H9 (cell line): Measurements from ENCODE around the gene SYVN1. TPM values are rescaled to one million over a fixed set of nuclear protein-coding genes. Genes with fewer than 3 reads are reported as not detected.

Experiments
- DNase-seq: peaks from one replicate; pipeline ENCODE4 v3.0.0-alpha.2; 2017
- H2AFZ ChIP-seq: one replicate; pipeline ENCODE4 v1.6.1; 2013; ENCODE audit warnings: mild to moderate bottlenecking, low read length, control low read depth, moderate library complexity
- H2AK5ac ChIP-seq: 2 replicates; pipeline ENCODE4 v1.6.1; 2013; ENCODE audit warnings: low read length, control low read depth, mixed read lengths; ENCODE audit not compliant: insufficient read length
- H2BK120ac ChIP-seq: one replicate; pipeline ENCODE4 v1.6.1; 2013; ENCODE audit warnings: low read depth, mild to moderate bottlenecking, low read length, control low read depth, inconsistent platforms; ENCODE audit not compliant: poor library complexity, severe bottlenecking
- H2BK12ac ChIP-seq: 2 replicates; pipeline ENCODE4 v1.6.1; 2013; ENCODE audit warnings: low read length, control low read depth, mixed read lengths, low read depth; ENCODE audit not compliant: insufficient read length
- H2BK15ac ChIP-seq: 2 replicates; pipeline ENCODE4 v1.6.1; 2013; ENCODE audit warnings: low read depth, low read length, control low read depth
- H2BK20ac ChIP-seq: one replicate; pipeline ENCODE4 v1.6.1; 2013; ENCODE audit warnings: low read depth, mild to moderate bottlenecking, low read length, control low read depth, inconsistent platforms; ENCODE audit not compliant: poor library complexity, severe bottlenecking
- H2BK5ac ChIP-seq: 2 replicates; pipeline ENCODE4 v1.6.1; 2013; ENCODE audit warnings: low read length, control low read depth, mixed read lengths; ENCODE audit not compliant: insufficient read length
- H3K14ac ChIP-seq: 2 replicates; pipeline ENCODE4 v1.6.1; 2013; ENCODE audit warnings: low read length, control low read depth; ENCODE audit not compliant: insufficient read depth
- H3K18ac ChIP-seq: 2 replicates; pipeline ENCODE4 v1.6.1; 2013; ENCODE audit warnings: low read depth, mild to moderate bottlenecking, mixed read lengths, low read length, control low read depth; ENCODE audit not compliant: insufficient read length
- H3K23ac ChIP-seq: 2 replicates; pipeline ENCODE4 v1.6.1; 2013; ENCODE audit warnings: low read length, control low read depth, mixed read lengths, low read depth; ENCODE audit not compliant: insufficient read length
- H3K23me2 ChIP-seq: 2 replicates; pipeline ENCODE4 v1.6.1; 2013; ENCODE audit warnings: low read depth, mild to moderate bottlenecking, mixed read lengths, low read length, control low read depth; ENCODE audit not compliant: insufficient read length, poor library complexity, severe bottlenecking
- H3K27ac ChIP-seq: 2 replicates; pipeline ENCODE4 v1.5.1; 2013; ENCODE audit warnings: low read length, control low read depth, mixed read lengths, low read depth; ENCODE audit not compliant: insufficient read length
- H3K27me3 ChIP-seq: 2 replicates; pipeline ENCODE4 v1.6.1; 2013; ENCODE audit warnings: low read length, control low read depth, inconsistent platforms; ENCODE audit not compliant: insufficient read depth
- H3K4ac ChIP-seq: 2 replicates; pipeline ENCODE4 v1.6.1; 2013; ENCODE audit warnings: low read depth, mild to moderate bottlenecking, control low read depth, inconsistent platforms, low read length, moderate library complexity
- H3K4me1 ChIP-seq: 2 replicates; pipeline ENCODE4 v1.6.1; 2013; ENCODE audit warnings: low read length, control low read depth, inconsistent platforms; ENCODE audit not compliant: insufficient read depth
- H3K4me2 ChIP-seq: 2 replicates; pipeline ENCODE4 v1.6.1; 2013; ENCODE audit warnings: low read length, control low read depth, mixed read lengths; ENCODE audit not compliant: insufficient read length, insufficient read depth
- H3K56ac ChIP-seq: 2 replicates; pipeline ENCODE4 v1.6.1; 2013; ENCODE audit warnings: low read depth, mild to moderate bottlenecking, mixed read lengths, low read length, control low read depth; ENCODE audit not compliant: insufficient read length
- H3K79me1 ChIP-seq: 2 replicates; pipeline ENCODE4 v1.6.1; 2013; ENCODE audit warnings: low read depth, mild to moderate bottlenecking, moderate library complexity, low read length, control low read depth, inconsistent platforms; ENCODE audit not compliant: insufficient read depth, poor library complexity, severe bottlenecking
- H3K79me2 ChIP-seq: 2 replicates; pipeline ENCODE4 v1.6.1; 2013; ENCODE audit warnings: low read length, control low read depth, inconsistent platforms; ENCODE audit not compliant: insufficient read depth
- H3K9ac ChIP-seq: 2 replicates; pipeline ENCODE4 v1.6.1; 2013; ENCODE audit warnings: low read length, control low read depth, mixed read lengths; ENCODE audit not compliant: insufficient read length; ENCODE audit errors: extremely low read depth
- H3K9me3 ChIP-seq: one replicate; pipeline ENCODE4 v1.6.1; 2013; ENCODE audit warnings: low read depth, low read length, inconsistent platforms; ENCODE audit not compliant: control insufficient read depth
- H3T11ph ChIP-seq: one replicate; pipeline ENCODE4 v1.6.1; 2013; ENCODE audit warnings: mild to moderate bottlenecking, low read length, control low read depth, inconsistent platforms
- H4K20me1 ChIP-seq: one replicate; pipeline ENCODE4 v1.6.1; 2013; ENCODE audit not compliant: control insufficient read depth, insufficient read length, insufficient read depth
- H4K5ac ChIP-seq: 2 replicates; pipeline ENCODE4 v1.6.1; 2013; ENCODE audit warnings: low read depth, mild to moderate bottlenecking, mixed read lengths, low read length, control low read depth; ENCODE audit not compliant: insufficient read length
- H4K8ac ChIP-seq: replicated peaks from 2 replicates; pipeline ENCODE4 v1.6.1; 2013; ENCODE audit warnings: low read length, control low read depth, mixed read lengths, low read depth; ENCODE audit not compliant: insufficient read length
- H4K91ac ChIP-seq: 2 replicates; pipeline ENCODE4 v1.6.1; 2013; ENCODE audit warnings: low read depth, mild to moderate bottlenecking, moderate library complexity, mixed read lengths, low read length, control low read depth; ENCODE audit not compliant: insufficient read length
- H3K27ac Mint-ChIP-seq, 3 experiments: 2 replicates in 2 of 3; 3 replicates in 1 of 3; pipeline ENCODE4 v1.8.0; 2020 to 2021; ENCODE audit warnings: mixed read lengths in 3 of 3, mild to moderate bottlenecking in 1 of 3, moderate library complexity in 1 of 3
- H3K27me3 Mint-ChIP-seq: 2 replicates; pipeline ENCODE4 v1.8.0; 2021; ENCODE audit warnings: low read depth, mild to moderate bottlenecking, moderate library complexity, mixed read lengths
- H3K36me3 Mint-ChIP-seq, 3 experiments: 2 replicates in 2 of 3; 3 replicates in 1 of 3; pipeline ENCODE4 v1.8.0; 2020 to 2021; ENCODE audit warnings: low read depth in 3 of 3, mixed read lengths in 3 of 3; ENCODE audit not compliant: insufficient read depth in 1 of 3
- H3K4me1 Mint-ChIP-seq, 2 experiments: 2 replicates each; pipeline ENCODE4 v1.8.0; 2020; ENCODE audit warnings: mixed read lengths in 2 of 2
- H3K4me3 Mint-ChIP-seq, 2 experiments: 2 replicates in 1 of 2; 3 replicates in 1 of 2; pipeline ENCODE4 v1.8.0; 2020 to 2021; ENCODE audit warnings: mild to moderate bottlenecking in 2 of 2, mixed read lengths in 2 of 2, moderate library complexity in 1 of 2
- H3K9me3 Mint-ChIP-seq, 2 experiments: 2 replicates in 1 of 2; 3 replicates in 1 of 2; pipeline ENCODE4 v1.8.0; 2020; ENCODE audit warnings: mild to moderate bottlenecking in 2 of 2, mixed read lengths in 2 of 2, moderate library complexity in 1 of 2
- total RNA-seq: library from RNA; stranded (reverse); gene quantifications from 2 replicates; pipeline ENCODE4 v1.2.1, GENCODE V29; 2021
- TF ChIP-seq, protein P1 (sequence below): fragments of 200-600 bp; sonication (generic); conservative IDR thresholded peaks from 3 replicates; pipeline ENCODE4 v1.8.0; 2021; ENCODE audit warnings: antibody characterized with exemption, mild to moderate bottlenecking

The SYVN1 gene
- total RNA-seq, 1 experiment from 2014 or later, result 31.6 TPM

GRCh38 chr11:65103476-65103875 lies 30.8 kb downstream of the SYVN1 start:
- no peaks in the 10 kb centered on the region for H3K79me2 ChIP-seq

More at GRCh38 chr11:65103476-65103875, 30.8 kb downstream of the SYVN1 start:
- Histone ChIP-seq H4K91ac (no peak overlapping the region), H3K27me3 (no peaks in the 10 kb centered on the region), H3K9me3 (no peaks in the 10 kb centered on the region), H2BK12ac (no peak overlapping the region), H2BK20ac (no peak overlapping the region), H3K18ac (no peak overlapping the region), H3K4me2 (no peak overlapping the region), H2BK15ac (no peak overlapping the region), H3K4me1 (no peaks in the 10 kb centered on the region), H3K56ac (no peak overlapping the region), H4K8ac (no peak overlapping the region), H4K20me1 (no peaks in the 10 kb centered on the region), H2AFZ (no peak overlapping the region), H3K9ac (no peak overlapping the region), H2BK120ac (no peak overlapping the region), H3K23ac (no peak overlapping the region), H4K5ac (no peak overlapping the region), H3K79me1 (no peaks in the 10 kb centered on the region), H3K4ac (no peak overlapping the region), H2BK5ac (no peak overlapping the region), H3K27ac (no peak overlapping the region), H2AK5ac (no peak overlapping the region), H3K14ac (no peak overlapping the region), H3K23me2 (no peaks in the 10 kb centered on the region), H3T11ph (no peak overlapping the region)
- TF ChIP-seq, protein P1, sequence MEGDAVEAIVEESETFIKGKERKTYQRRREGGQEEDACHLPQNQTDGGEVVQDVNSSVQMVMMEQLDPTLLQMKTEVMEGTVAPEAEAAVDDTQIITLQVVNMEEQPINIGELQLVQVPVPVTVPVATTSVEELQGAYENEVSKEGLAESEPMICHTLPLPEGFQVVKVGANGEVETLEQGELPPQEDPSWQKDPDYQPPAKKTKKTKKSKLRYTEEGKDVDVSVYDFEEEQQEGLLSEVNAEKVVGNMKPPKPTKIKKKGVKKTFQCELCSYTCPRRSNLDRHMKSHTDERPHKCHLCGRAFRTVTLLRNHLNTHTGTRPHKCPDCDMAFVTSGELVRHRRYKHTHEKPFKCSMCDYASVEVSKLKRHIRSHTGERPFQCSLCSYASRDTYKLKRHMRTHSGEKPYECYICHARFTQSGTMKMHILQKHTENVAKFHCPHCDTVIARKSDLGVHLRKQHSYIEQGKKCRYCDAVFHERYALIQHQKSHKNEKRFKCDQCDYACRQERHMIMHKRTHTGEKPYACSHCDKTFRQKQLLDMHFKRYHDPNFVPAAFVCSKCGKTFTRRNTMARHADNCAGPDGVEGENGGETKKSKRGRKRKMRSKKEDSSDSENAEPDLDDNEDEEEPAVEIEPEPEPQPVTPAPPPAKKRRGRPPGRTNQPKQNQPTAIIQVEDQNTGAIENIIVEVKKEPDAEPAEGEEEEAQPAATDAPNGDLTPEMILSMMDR, result no peak
- H3K4me1 Mint-ChIP-seq, result no peaks in the 10 kb centered on the region
- DNase-seq, result no peak
- no peak overlapping the region; a peak in 1 of 7 replicates for H3K27ac Mint-ChIP-seq
- H3K36me3 Mint-ChIP-seq, result peaks cover 4 to 12% (median 11%) of the 10 kb centered on the region in 3 experiments; a peak in 5 of 7 replicates
- no peaks in the 10 kb centered on the region for H3K27me3 Mint-ChIP-seq
- H3K4me3 Mint-ChIP-seq, result no peak overlapping the region
- H3K9me3 Mint-ChIP-seq, result no peaks in the 10 kb centered on the region
